Activated CD8-positive, alpha-beta memory T cell treated with anti-CD3 and anti-CD28 coated beads for 24 hours (primary cell): Measurements from ENCODE around the gene PLA2G4F.

Source experiments
- DNase-seq: peaks from one replicate; pipeline ENCODE4 v3.0.0-alpha.2; 2020

PLA2G4F gene

GRCh38 chr15:42130246-42130986 lies 26.0 kb downstream of the PLA2G4F start:
- DNase-seq: peak; percentile 45

- no peak for DNase-seq
These were observed 27.1 kb downstream of the PLA2G4F start for GRCh38 chr15:42129364-42129763.

GRCh38 chr15:42128476-42128875 lies 28.0 kb downstream of the PLA2G4F start:
- no peak for DNase-seq

DNA sequence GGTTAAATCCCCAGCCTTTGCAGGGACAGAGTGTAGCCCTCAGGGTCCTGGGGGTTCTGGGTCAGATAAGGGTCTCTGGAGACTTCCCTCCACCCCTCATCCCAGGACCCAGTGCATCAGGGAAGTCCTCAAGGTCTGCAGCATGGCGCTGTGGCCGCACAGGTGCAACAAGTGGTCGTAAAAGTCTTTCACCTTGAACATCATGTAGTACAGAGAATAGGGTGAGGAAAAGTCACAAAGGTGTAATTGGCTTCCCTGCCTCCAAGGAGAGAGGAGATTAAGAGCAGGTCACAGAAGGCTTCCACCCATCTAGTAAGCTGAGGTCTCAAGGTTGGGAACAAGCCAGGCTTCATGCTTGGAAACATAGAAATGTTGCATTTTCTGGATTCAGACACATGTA lies 32.9 kb downstream of the PLA2G4F start:
- DNase-seq: peak; percentile 40

GRCh38 chr15:42121682-42122081 lies 34.8 kb downstream of the PLA2G4F start:
- peak; percentile 44 for DNase-seq

DNA sequence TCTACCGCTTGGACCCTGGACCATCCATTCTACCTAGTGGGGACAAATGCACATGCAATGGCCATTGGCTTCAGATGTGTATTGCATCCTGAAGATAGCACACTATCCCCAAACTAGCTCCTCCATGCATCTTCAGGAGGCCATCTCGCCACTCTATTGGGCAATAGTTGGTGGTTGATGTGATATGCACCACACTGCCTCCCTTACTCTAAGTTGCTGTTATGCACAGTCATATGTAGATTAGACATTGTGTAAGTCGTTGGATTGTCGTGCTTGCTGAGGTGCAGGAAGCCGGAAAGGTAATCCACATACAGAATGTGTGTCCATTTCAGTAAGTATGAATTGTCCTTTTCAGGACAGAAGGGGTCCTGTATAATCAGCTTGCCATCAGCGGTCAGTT lies 35.4 kb downstream of the PLA2G4F start:
- peak; percentile 40 for DNase-seq

GRCh38 chr15:42120285-42120684 lies 36.2 kb downstream of the PLA2G4F start:
- peak; percentile 19 for DNase-seq

DNA sequence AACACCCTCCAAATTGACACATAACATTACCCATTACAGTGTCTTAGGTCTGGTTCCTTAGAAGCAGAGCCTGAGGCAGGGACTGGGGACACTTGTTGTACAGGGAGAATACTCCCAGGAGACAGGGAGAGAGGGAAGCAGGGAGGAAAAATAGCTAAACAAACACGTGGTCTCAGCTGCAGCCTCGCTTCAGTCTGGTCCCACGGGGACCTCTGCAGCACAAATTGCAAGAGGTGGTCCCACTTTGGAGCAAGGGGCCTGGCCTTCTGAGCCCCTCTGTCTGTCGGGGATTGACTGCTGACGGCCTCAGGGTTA lies 37.0 kb downstream of the PLA2G4F start:
- no peak for DNase-seq

- no peak for DNase-seq
These were observed 37.6 kb downstream of the PLA2G4F start for GRCh38 chr15:42118650-42119445.

- no peak for DNase-seq
These were observed 44.5 kb downstream of the PLA2G4F start for GRCh38 chr15:42111924-42112323.

- no peak for DNase-seq
These were observed 46.1 kb downstream of the PLA2G4F start for GRCh38 chr15:42110367-42110766.

DNA sequence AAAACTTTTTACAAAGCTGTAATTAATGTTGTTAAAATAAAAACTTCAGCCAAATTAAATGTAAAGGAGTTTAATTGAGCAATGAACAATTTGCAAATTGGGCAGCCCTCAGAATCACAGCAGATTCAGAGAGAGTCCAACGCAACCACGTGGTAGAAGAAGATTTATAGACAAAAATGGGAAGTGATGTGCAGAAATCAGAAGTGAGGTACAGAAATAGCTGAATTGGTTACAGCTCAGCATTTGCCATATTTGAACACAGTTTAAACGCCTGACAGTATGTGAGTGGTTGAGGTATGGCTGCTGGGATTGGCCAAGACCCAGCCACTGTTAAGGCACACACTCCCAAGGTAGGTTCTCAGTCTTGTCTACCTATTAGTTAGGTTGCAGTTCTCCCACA lies 47.6 kb downstream of the PLA2G4F start:
- no peak for DNase-seq

GRCh38 chr15:42108189-42108588 lies 48.2 kb downstream of the PLA2G4F start:
- DNase-seq: no peak

GRCh38 chr15:42107473-42107872 lies 49.0 kb downstream of the PLA2G4F start:
- no peak for DNase-seq

- no peak for DNase-seq
These were observed 50.1 kb downstream of the PLA2G4F start for GRCh38 chr15:42106288-42106687.

GRCh38 chr15:42104095-42104891 lies 52.1 kb downstream of the PLA2G4F start:
- no peak for DNase-seq

DNA sequence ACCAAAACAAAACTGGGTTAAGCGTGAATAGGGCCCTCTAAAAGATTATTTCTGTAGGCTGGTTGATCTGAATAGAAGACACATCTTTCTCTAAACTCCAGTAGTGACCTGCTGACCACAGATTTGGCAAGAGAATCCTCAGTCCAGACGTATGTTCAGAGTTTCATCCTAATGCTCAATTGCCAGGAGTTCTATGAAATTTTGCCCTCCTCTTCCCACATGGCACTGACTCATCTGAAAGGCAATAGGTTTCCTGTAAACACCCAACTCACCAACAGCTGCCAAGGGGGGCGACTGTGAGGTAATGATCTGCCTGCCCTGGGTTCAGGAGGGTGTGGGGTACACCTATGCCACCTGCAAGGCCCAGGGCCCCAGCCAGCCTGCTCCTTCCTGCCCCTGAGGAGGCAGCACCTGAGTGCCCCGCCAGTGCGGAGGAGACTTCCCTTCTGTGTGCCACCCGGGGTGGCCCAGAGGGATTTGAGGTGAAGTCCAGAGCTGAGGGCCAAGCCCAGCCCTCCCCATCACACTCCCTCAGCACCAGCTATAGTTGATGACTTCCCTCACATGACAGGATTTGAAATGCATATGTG lies 53.7 kb downstream of the PLA2G4F start:
- no peak for DNase-seq

DNA sequence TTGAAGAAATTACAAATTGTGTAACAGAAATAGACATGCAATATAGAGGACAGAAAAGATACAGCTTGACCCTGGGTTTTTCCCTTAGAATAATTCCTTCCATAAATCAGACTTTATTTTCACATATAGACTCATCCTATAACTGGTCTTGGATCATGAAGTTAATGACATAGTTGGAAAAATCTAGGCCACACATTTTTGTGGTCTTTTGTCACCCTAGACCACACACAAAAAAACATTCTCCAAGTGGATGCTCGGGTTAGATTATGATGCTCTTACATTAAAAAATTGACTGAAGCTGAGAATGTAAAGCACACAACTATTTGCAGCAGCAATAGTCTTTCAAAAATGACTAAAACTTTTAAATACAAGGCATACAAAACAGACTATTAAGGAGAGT lies 54.6 kb downstream of the PLA2G4F start:
- DNase-seq: no peak

DNA sequence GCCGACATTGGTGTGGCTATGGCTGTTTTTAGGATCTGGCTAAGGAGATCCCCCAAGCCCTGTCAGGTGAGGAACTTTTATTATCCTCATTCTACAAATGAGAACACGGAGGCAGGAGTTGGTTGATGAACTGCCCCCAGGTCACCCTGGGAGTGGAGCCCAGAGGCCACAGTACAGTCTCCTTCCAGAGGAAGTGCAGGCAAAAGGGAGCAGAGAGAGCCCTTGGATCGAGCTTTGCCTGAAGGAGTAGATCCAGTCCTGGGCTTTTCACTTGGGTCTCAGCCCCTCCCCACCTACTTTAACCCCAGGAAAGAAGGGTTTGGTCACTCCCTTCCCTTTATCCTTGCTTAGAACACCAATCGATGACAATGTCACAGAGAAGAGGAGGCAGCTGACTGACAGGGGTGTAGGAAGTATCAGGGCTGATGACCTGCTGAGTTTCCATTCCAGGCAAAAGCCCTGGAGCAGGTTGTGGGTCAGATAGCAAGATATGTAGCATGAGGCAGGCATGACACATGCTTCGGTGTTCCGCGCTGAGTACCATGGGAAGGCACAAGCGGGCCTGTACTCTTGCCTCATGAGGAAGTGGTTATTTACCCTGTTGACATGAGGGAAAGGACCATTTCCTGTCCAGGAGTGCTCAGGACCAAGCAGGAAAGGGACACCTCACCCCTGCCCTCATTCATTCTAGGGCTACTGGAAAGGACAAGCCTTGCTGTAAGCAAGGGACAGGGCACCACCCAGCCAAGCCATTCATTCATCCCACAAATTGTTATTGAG lies 56.2 kb downstream of the PLA2G4F start:
- DNase-seq: no peak

DNA sequence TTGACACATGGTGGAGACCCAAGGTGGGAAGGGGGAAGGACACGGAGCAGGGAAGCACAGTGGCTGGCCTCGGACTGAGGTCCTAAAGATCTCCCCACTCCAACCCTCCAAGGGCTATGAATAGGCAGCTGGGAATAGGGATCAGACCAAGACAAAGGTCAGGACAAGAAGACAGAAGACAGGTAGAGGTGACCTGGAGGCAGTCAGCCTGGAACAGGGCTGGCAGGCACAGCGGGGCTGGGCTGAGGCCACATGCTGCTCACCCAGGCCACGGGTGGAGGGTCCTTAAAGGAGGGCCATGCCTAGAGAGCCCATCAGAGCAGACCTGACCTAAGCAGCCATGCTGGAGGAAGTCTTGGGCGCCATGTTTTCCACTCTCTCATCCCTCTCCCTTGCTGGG lies 59.4 kb downstream of the PLA2G4F start:
- no peak for DNase-seq

DNA sequence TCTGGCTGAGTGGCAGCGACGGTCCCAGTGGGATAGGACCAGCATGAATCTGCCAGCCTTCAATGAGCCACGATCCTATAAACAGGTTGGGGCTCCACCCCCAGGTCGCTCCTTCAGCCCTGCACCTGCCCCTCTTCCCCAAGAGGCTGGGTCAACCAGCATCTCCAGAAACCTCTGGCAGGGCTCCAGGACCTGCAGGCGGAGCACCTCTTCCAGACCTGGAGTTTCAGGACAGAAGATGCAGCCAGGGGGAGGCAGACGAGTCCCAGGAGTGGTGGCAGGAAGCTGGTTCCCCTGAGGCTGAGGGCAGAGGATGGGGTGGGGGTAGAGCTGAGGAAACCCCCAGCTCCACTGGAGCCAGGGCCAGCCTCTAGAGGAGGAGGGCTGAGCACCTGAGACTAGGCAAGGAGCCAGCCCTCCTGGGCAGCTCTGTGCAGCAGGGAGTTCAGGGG lies 61.9 kb downstream of the PLA2G4F start, which contains the start of gene PLA2G4D:
Gene PLA2G4D (minus strand): TSS at position 51 of the 452 bp plus-strand sequence. CDS start 103 bp downstream, outside the sequence.
- no peak for DNase-seq

- DNase-seq: no peak
These were observed 62.5 kb downstream of the PLA2G4F start for GRCh38 chr15:42093966-42094365.
